GM12864 (cell line): ENCODE measurements around the gene STARD13.
"Not testable (repeated sequence)": the region's sequence is repeated elsewhere in the genome, so short reads cannot be mapped to it uniquely, and the experiment has no call there.

Source experiments
- DNase-seq: peaks from one replicate; pipeline ENCODE4 v3.0.0-alpha.2; 2011; ENCODE audit warnings: low read depth
- H3K4me3 ChIP-seq: 2 replicates; pipeline ENCODE4 v1.5.1; 2011; ENCODE audit warnings: mild to moderate bottlenecking, low read depth, low read length, control low read depth
- TF ChIP-seq, protein P1 (sequence below): IDR thresholded peaks from 2 replicates; pipeline ENCODE4 v1.5.1; 2011; ENCODE audit warnings: low read depth, mild to moderate bottlenecking, moderate library complexity, low read length, control low read depth, inconsistent platforms; ENCODE audit errors: missing control alignments

Gene STARD13

DNA sequence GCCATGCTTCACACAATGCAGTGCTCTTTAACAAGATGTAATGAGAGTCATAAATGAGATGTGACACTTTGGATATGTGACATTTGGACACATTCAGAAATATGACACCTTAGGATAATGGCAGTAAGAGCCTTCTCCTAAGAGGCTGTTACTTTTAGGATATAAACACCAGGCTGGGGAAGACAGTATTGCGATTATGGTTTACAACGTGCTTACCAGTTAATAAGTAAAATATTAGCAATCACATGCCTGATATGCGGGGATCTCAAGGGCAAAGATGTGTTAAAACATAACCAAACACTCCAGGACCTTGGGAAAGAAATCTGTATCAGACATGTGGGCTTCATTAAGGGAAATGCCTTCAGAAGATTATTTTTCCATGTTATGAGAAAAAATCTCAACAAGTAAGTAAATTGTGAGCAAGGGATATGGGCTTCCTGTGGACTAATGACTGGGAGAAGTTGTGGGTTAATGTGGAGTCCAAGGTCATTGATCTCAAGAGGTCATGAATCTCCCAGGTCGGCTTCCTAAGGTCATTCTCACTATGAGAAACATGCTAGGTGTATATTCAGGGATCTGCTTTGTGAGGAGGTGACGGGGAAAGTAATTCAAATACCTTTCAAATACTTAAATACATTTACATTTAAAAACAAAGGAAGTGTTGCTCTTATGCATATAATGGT, 105.3 kb downstream of the STARD13 start:
- DNase-seq: no peak
- no peak overlapping the region for H3K4me3 ChIP-seq
- TF ChIP-seq, protein P1, sequence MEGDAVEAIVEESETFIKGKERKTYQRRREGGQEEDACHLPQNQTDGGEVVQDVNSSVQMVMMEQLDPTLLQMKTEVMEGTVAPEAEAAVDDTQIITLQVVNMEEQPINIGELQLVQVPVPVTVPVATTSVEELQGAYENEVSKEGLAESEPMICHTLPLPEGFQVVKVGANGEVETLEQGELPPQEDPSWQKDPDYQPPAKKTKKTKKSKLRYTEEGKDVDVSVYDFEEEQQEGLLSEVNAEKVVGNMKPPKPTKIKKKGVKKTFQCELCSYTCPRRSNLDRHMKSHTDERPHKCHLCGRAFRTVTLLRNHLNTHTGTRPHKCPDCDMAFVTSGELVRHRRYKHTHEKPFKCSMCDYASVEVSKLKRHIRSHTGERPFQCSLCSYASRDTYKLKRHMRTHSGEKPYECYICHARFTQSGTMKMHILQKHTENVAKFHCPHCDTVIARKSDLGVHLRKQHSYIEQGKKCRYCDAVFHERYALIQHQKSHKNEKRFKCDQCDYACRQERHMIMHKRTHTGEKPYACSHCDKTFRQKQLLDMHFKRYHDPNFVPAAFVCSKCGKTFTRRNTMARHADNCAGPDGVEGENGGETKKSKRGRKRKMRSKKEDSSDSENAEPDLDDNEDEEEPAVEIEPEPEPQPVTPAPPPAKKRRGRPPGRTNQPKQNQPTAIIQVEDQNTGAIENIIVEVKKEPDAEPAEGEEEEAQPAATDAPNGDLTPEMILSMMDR: no peak

DNA sequence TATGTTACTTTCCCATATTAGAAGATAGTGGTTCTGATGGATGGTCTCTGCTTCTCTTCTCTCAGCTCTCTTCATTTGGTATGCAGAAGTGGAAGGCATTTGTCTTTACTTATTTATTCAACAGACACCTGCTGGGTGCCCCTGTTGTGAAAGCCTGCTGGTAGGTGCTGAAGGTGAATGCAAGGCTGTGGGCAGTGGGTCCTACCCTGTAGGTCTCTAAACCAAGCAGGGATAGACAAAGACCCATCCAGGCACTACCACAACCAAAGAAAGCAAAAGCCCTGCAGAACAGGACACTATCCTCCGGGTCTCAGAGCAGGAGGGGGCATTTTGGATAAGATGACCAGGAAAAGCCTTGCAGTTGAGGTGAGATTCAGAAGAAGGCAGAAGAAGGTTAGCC, 106.1 kb downstream of the STARD13 start:
- H3K4me3 ChIP-seq: no peak overlapping the region
- no peak for DNase-seq
- TF ChIP-seq, protein P1: no peak

DNA sequence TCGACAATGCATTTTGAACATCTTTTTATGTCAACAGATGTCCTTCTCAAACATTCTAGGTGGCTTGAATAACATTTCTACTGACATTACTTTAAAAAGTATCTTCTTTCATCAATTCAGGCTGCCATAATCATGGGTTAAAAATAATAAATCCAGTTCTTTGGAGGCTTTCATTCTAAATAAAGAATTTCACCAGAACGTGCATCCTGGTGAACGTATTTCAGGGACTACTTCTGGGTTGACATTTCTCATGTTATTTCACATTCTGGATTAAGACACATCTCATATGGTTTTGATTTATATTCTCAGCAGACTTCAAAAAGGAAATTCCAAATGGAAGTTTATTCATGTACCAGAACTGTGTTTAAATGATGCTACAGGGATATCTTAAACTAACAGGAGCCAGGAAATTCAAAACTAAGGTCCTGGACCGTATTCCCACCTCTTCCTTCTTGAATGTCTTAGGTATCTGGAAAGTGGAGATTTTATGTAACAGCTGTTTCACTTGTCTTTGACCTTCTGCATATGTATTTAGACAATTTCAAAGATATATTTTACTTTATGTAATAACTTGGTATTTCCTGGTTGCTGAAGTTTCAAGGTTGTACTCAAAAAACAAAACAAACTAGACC, 107.2 kb downstream of the STARD13 start:
- TF ChIP-seq, protein P1: no peak
- H3K4me3 ChIP-seq: no peak overlapping the region
- DNase-seq: no peak

DNA sequence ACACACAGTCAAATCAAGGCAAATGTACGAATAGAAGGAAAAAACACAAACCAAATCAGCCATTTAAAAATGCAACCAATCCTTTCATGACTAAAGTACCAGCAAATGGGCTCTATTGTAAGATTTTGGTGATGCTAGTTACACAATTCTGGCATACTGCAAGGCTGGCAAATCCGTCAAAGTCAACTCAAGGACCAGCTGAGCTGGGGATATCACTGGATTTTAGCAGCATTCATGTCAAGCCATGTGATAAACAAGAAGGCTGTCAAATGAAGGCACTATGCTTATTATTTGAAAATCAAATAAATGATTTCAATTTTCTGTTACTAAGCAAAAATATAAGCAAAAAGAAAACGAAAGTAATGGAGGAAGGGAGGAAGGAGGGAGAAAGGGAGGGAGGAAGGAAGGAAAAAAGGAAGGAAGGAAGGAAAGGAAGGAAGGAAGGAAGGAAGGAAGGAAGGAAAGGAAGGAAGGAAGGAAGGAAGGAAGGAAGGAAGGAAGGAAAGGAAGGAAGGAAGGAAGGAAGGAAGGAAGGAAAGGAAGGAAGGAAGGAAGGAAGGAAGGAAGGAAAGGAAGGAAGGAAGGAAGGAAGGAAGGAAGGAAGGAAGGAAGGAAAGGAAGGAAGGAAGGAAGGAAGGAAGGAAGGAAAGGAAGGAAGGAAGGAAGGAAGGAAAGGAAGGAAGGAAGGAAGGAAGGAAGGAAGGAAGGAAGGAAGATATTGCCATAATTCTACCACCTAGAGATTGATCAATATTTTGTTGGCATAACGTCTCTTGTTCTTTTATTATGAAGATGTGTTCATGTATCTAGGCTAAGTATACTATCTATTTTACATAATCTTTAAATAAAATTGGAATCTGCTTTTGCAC, 108.0 kb downstream of the STARD13 start:
- DNase-seq, H3K4me3 ChIP-seq: not testable (repeated sequence)

DNA sequence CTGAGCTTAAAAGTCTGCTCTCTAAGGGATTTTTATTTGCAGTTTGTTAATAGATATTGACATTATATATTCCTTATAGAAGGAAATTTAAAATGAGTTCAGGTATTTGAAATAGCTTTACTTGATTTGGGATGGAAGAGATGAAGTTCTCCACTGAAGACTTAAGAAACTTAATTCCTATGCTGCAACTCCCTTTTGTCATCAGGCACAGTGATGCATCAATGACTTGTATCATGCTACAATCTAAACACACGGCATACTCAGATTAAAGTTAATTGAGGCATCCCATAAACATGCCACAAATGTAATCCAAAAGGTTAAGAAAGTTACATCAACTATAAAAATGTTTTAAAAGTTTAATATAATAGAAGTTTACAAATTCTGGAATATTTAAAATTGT, 109.0 kb downstream of the STARD13 start:
- no peak for DNase-seq
- no peak overlapping the region for H3K4me3 ChIP-seq
- TF ChIP-seq, protein P1: no peak

DNA sequence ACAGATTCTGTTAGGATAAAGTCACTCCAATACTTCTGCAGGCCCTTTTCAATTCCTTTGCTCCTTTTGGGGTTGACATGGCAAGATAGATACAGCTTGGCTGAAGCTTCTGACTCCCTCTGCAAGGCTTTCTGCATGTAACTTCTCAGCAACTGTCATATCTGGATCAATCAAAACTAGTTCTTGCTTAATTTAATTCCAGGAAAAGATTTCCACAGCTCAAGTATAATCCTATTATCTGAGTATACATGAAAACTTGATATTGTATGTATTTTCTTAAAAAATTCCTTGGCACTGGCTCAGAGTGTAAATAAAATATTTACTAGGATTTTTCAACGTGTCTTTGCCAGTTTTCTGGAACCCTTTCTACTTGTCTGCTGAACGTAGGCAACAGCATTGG, 109.6 kb downstream of the STARD13 start:
- H3K4me3 ChIP-seq: no peak overlapping the region
- DNase-seq: no peak
- TF ChIP-seq, protein P1: no peak

DNA sequence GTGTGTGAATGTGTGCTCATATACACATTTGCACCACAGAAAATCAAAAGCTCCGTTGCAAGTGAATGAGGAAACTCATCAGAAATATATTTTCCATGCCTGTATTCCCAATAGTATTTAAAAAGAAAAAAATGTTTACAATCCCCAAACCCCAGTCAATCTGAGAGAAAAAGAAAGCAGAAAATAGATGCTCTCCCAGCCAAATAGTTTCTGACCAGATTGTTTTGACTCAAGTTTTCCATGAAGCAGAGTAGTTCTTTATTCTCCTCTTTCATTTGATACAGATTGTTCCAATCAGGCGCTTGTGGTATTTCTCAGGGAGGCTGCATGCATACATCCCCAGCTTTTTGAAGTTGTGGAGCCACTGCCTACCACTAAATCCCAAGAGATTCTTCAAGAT, 110.6 kb downstream of the STARD13 start:
- DNase-seq: no peak
- H3K4me3 ChIP-seq: no peak overlapping the region
- TF ChIP-seq, protein P1: no peak
